ENCODE data around the gene NDUFS6. TPM values are rescaled to one million over a fixed set of nuclear protein-coding genes. Genes with fewer than 3 reads are reported as not detected.
A peak's percentile ranks its signal among the peaks of the same experiment; 100 is the strongest.

NDUFS6 gene
- total and polyA plus RNA-seq, 2 of the 8 experiments (the other 6 are each of a cell fraction or from before 2014, with no cell fraction given) = 72.7 to 191 TPM

DNA sequence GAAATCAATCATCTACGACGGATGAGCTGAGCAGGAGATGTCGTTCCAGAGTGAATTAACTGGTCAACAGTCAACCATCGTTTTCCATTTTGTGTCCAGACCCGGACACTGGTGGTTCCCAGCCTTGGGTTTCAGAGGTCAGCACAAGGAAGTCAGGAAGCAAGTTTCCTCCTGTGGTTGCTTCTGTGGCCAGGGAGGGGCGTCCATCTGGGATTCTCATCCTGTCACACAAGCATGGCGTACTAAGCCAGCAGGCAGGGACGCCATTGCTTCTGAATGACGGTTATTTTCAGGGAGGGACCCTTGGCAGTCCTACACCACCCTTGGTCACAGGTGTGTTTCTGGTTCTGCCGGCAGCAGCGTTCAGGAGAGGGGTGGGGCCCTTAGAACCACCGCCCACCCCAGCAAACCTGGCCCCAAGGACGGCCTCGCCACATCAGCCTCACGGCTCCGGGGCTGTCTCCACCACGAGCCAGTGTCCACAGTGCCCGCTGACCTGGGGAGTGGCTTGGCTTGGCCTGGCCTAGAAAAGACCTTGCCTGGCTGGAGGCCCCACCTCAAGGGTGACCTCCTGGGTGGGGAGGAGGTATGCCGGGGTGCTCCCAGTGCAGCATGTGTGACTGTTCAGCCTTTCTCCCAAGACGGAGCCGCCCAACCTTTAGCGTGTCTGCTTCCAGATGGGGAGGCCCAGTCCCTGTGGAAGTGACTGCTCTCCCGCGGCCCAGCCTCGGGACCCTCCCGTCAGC is 25.2 kb downstream of the NDUFS6 start:
- no peak overlapping the region for H4K91ac ChIP-seq (replicated peaks; ENCODE audit: insufficient read length, low read length)
- no peak overlapping the region for H2BK5ac ChIP-seq (ENCODE audit: low read depth, low read length)
- H3K23me2 ChIP-seq (ENCODE audit: low read depth, low read length) = no peaks in the 10 kb centered on the region; the same call in 1 of the 2 replicates
- no peak overlapping the region for H2BK120ac ChIP-seq (replicated peaks; ENCODE audit: low read depth, low read length)
- H3K9me3 ChIP-seq (ENCODE audit: insufficient read depth in 2 of 2, low read depth in 1 of 2, low read length in 1 of 2) = no peaks in the 10 kb centered on the region
- TF ChIP-seq RAD21 (IDR thresholded peaks at IDR 0.05 in 1 of 2, conservative IDR thresholded peaks at IDR 0.05 in 1 of 2; ENCODE audit: low read depth in 2 of 2, low read length in 2 of 2) (peak in 1 of 2 experiments; percentile 14; a peak in 1 of 4 replicates), CTCF (IDR thresholded peaks at IDR 0.05; ENCODE audit: control extremely low read depth in 1 of 3, insufficient read depth in 1 of 3, low read depth in 1 of 3, low read length in 3 of 3) (0 out of 4 replicates have a peak, but pooled peaks of 1 of the 3 experiments have one; percentile 7), CEBPB (IDR thresholded peaks at IDR 0.05; ENCODE audit: low read depth, low read length) (no peak)
- peaks cover 0 to 7% (median 0%) of the 10 kb centered on the region in 4 experiments; a peak in 2 of 8 replicates for H3K36me3 ChIP-seq (ENCODE audit: control insufficient read depth in 2 of 4, insufficient read depth in 4 of 4, low read length in 3 of 4)
- H2BK12ac ChIP-seq (ENCODE audit: low read depth, low read length) = no peak overlapping the region
- H2AFZ ChIP-seq (ENCODE audit: low read length) = no peak overlapping the region
- peaks cover 0 to 4% of the 10 kb centered on the region in 2 experiments for H4K20me1 ChIP-seq (replicated peaks in 1 of 2; ENCODE audit: control insufficient read depth in 1 of 2, insufficient read depth in 2 of 2, low read length in 2 of 2)
- H3K56ac ChIP-seq (replicated peaks; ENCODE audit: insufficient read length, low read depth, low read length) = no peak overlapping the region
- H3K9ac ChIP-seq (replicated peaks in 1 of 4; ENCODE audit: extremely low read depth in 1 of 4, low read depth in 3 of 4, low read length in 3 of 4) = no peak overlapping the region
- H3K79me1 ChIP-seq (ENCODE audit: low read depth, low read length) = peaks cover 8% of the 10 kb centered on the region; the same call in 1 of the 2 replicates
- no peak overlapping the region for H3K4me2 ChIP-seq (ENCODE audit: insufficient read depth in 1 of 2, low read depth in 2 of 2, low read length in 2 of 2)
- H4K5ac ChIP-seq (ENCODE audit: insufficient read length, low read depth, low read length) = no peak overlapping the region
- no peaks in the 10 kb centered on the region for H3K79me2 ChIP-seq (ENCODE audit: control insufficient read depth in 1 of 2, insufficient read depth in 2 of 2, low read length in 2 of 2)
- H3K4ac ChIP-seq (replicated peaks; ENCODE audit: insufficient read length, low read depth, low read length) = no peak overlapping the region
- peaks cover 0 to 10% (median 3%) of the 10 kb centered on the region in 4 experiments; a peak in 5 of 7 replicates for H3K4me1 ChIP-seq (replicated peaks in 1 of 4; ENCODE audit: control insufficient read depth in 3 of 4, insufficient read depth in 4 of 4, low read length in 3 of 4)
- H2AK5ac ChIP-seq (ENCODE audit: low read depth, low read length) = no peak overlapping the region
- DNase-seq (ENCODE audit: low read depth in 1 of 2, low spot score in 2 of 2) = no peak
- WGBS, 2 experiments (ENCODE audit: extremely low coverage in 1 of 2, insufficient coverage in 1 of 2, insufficient read length in 1 of 2, insufficient replicate concordance in 2 of 2, low coverage in 1 of 2, low lambda C conversion rate in 2 of 2, missing lambda C conversion rate in 1 of 2) = 89% methylated on average over 23 of the region's 26 CpGs; no CpG with 5 or more reads in 1 of the 2 experiments
- no peak overlapping the region for H3K18ac ChIP-seq (ENCODE audit: extremely low read depth, low read length)
- H3K27me3 ChIP-seq (replicated peaks in 1 of 4; ENCODE audit: control insufficient read depth in 3 of 4, extremely low read depth in 1 of 4, insufficient read depth in 3 of 4, low read length in 3 of 4) = no peaks in the 10 kb centered on the region
- H3K14ac ChIP-seq (ENCODE audit: insufficient read length) = no peak overlapping the region
- no peak overlapping the region for H2BK20ac ChIP-seq (ENCODE audit: low read length)
- H4K8ac ChIP-seq (ENCODE audit: extremely low read depth, insufficient read depth, low read length) = no peak overlapping the region
- no peak overlapping the region for H2BK15ac ChIP-seq (ENCODE audit: low read length)
- H3K4me3 ChIP-seq (ENCODE audit: extremely low read depth in 1 of 4, insufficient read depth in 2 of 4, low read depth in 3 of 4, low read length in 4 of 4) = no peak overlapping the region
- POLR2A ChIA-PET (ENCODE audit: partially characterized antibody) = interaction anchor here (2.3 kb wide), 1 partner anchor 25 kb away, joined by 12 read pairs; the partner anchor contains the start of genes MRPL36 and NDUFS6
- no peak overlapping the region for H3K23ac ChIP-seq (ENCODE audit: insufficient read length)
- CTCF ChIA-PET (ENCODE audit: partially characterized antibody) = no interaction called here
- H3K27ac ChIP-seq (ENCODE audit: low read depth, low read length) = no peak overlapping the region
- no peak for FAIRE-seq
